Muscle of leg (tissue), 11 donors: Measurements from ENCODE around the gene SLC9A2. TPM values are rescaled to one million over a fixed set of nuclear protein-coding genes. Genes with fewer than 3 reads are reported as not detected.

Experiments used
- DNase-seq: peaks from one replicate; pipeline ENCODE4 v3.0.0; 2013
- H3K27ac ChIP-seq: one replicate; pipeline ENCODE4 v1.5.1; 2013; ENCODE audit warnings: mild to moderate bottlenecking, low read length, control low read depth
- H3K27me3 ChIP-seq: one replicate; pipeline ENCODE4 v1.6.1; 2013; ENCODE audit warnings: low read length; ENCODE audit not compliant: control insufficient read depth, insufficient read depth
- H3K36me3 ChIP-seq: one replicate; pipeline ENCODE4 v1.6.1; 2013; ENCODE audit warnings: low read length; ENCODE audit not compliant: control insufficient read depth, insufficient read depth
- H3K4me1 ChIP-seq: one replicate; pipeline ENCODE4 v1.6.1; 2013; ENCODE audit warnings: low read length; ENCODE audit not compliant: control insufficient read depth, insufficient read depth
- H3K4me3 ChIP-seq: one replicate; pipeline ENCODE4 v1.5.1; 2013; ENCODE audit warnings: low read length, control low read depth
- H3K9me3 ChIP-seq: replicated peaks from 2 replicates; pipeline ENCODE4 v1.6.1; 2013; ENCODE audit warnings: low read depth, low read length; ENCODE audit not compliant: control insufficient read depth
- WGBS: methylation state at CpG from one replicate; pipeline ENCODE4 v1.1.5; 2013; ENCODE audit warnings: missing lambda C conversion rate; ENCODE audit not compliant: insufficient coverage; 5-methylcytosine and 5-hydroxymethylcytosine counted together
- polyA plus RNA-seq, 8 donors: library from polyadenylated mRNA; unstranded; fragments of 120-200 nt; gene quantifications; one replicate each; pipeline versions ENCODE4 v1.2.1 to v1.2.3, GENCODE V29; 2013; ENCODE audit warnings: inconsistent platforms in 1 of 8, low replicate concordance in 1 of 8; ENCODE audit not compliant: insufficient read length in 8 of 8, insufficient read depth in 1 of 8
- total RNA-seq: library from RNA; stranded (reverse); fragments of 120-200 nt; gene quantifications from one replicate; pipeline ENCODE4 v1.2.4, GENCODE V29; 2013

The SLC9A2 gene
- total and polyA plus RNA-seq, 9 donors: 0.34 to 2.9 (median 1.2) TPM

- Histone ChIP-seq H3K36me3 (no peaks in the 10 kb centered on the region), H3K27ac (no peak overlapping the region), H3K27me3 (no peaks in the 10 kb centered on the region), H3K4me3 (no peak overlapping the region), H3K4me1 (no peaks in the 10 kb centered on the region), H3K9me3 (no peaks in the 10 kb centered on the region)
- 100% methylated on average over 1 of the region's 2 CpGs for WGBS
- DNase-seq: no peak
Measured at GRCh38 chr2:102667072-102667471, 47.7 kb downstream of the SLC9A2 start.

- no peaks in the 10 kb centered on the region for H3K4me1 ChIP-seq
- H3K27ac ChIP-seq: no peak overlapping the region
- no peaks in the 10 kb centered on the region for H3K36me3 ChIP-seq
- DNase-seq: no peak
- no CpG with 5 or more reads among the region's 4 CpGs for WGBS
- H3K9me3 ChIP-seq: no peaks in the 10 kb centered on the region
- no peak overlapping the region for H3K4me3 ChIP-seq
- H3K27me3 ChIP-seq: no peaks in the 10 kb centered on the region
Measured at GRCh38 chr2:102668171-102668570, 48.8 kb downstream of the SLC9A2 start.

GRCh38 chr2:102669401-102669800 is 50.0 kb downstream of the SLC9A2 start:
- Histone ChIP-seq H3K36me3 (no peaks in the 10 kb centered on the region), H3K9me3 (no peaks in the 10 kb centered on the region), H3K4me3 (no peak overlapping the region), H3K4me1 (no peaks in the 10 kb centered on the region), H3K27me3 (no peaks in the 10 kb centered on the region), H3K27ac (no peak overlapping the region)
- DNase-seq: no peak
- 80% methylated on average over 1 of the region's 1 CpG for WGBS

- Histone ChIP-seq H3K4me1 (no peaks in the 10 kb centered on the region), H3K9me3 (no peaks in the 10 kb centered on the region), H3K27ac (no peak overlapping the region), H3K27me3 (no peaks in the 10 kb centered on the region), H3K36me3 (no peaks in the 10 kb centered on the region), H3K4me3 (no peak overlapping the region)
- 100% methylated on average over 1 of the region's 4 CpGs for WGBS
- DNase-seq: no peak
Measured at GRCh38 chr2:102672107-102672776, 52.9 kb downstream of the SLC9A2 start.

- DNase-seq: no peak
- no peak overlapping the region for H3K27ac ChIP-seq
- no peaks in the 10 kb centered on the region for H3K4me1 ChIP-seq
- no peaks in the 10 kb centered on the region for H3K27me3 ChIP-seq
- H3K4me3 ChIP-seq: no peak overlapping the region
- H3K36me3 ChIP-seq: no peaks in the 10 kb centered on the region
- no peaks in the 10 kb centered on the region for H3K9me3 ChIP-seq
- WGBS: 80% methylated on average over 1 of the region's 2 CpGs
Measured at GRCh38 chr2:102674370-102674769, 55.0 kb downstream of the SLC9A2 start.

- Histone ChIP-seq H3K9me3 (no peaks in the 10 kb centered on the region), H3K4me3 (no peak overlapping the region), H3K4me1 (no peaks in the 10 kb centered on the region), H3K27me3 (no peaks in the 10 kb centered on the region), H3K36me3 (no peaks in the 10 kb centered on the region), H3K27ac (no peak overlapping the region)
- WGBS: 94% methylated on average over 4 of the region's 4 CpGs
- DNase-seq: no peak
Measured at GRCh38 chr2:102674836-102675235, 55.5 kb downstream of the SLC9A2 start.

DNA sequence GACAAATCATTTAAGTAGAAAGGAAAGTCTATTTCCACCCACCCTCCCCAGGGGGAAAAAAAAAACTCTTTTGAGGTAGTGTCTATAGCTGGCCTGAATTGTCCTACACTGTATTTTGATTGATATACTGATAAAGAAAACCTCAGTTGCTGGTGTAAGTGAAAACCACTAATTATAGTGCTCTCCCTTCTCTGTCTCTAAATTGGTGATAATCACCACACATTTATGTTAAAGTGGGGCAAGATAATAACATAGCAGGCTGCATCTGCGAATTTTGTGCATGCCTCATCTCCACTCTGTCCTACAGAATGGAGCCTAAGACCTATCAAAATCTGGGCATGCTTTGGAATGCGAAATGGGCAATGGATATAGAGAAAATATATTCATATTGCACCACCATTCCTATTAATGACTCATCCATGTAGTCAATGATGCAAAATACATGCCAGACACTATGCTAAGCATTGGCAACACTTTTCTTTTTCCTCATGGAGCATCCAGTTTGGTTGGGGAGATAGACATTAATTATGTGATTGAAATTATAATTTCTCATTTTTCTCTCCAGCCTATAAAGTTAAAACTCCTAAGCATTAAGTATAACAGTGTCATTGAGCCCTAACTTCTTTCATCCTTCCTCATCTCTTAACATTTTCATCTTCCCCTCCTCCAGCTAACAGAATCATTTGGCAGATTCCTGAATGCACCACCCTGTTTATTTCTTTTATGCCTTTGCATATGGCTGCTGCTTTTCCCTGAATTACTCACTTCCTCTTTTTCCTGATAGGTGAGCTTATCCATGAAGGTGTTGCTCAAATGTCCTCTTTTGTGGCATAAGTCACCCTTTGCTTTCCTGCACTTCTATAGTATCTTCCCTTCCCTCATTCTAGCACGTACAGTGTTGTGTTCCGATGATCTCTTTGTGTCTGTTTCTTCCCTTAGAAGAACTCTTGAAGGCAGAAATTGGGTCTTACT is 58.2 kb downstream of the SLC9A2 start:
- H3K27ac ChIP-seq: no peak overlapping the region
- H3K4me3 ChIP-seq: no peak overlapping the region
- H3K27me3 ChIP-seq: no peaks in the 10 kb centered on the region
- no peak for DNase-seq
- H3K4me1 ChIP-seq: no peaks in the 10 kb centered on the region
- no CpG with 5 or more reads among the region's 4 CpGs for WGBS
- no peaks in the 10 kb centered on the region for H3K9me3 ChIP-seq
- H3K36me3 ChIP-seq: no peaks in the 10 kb centered on the region

DNA sequence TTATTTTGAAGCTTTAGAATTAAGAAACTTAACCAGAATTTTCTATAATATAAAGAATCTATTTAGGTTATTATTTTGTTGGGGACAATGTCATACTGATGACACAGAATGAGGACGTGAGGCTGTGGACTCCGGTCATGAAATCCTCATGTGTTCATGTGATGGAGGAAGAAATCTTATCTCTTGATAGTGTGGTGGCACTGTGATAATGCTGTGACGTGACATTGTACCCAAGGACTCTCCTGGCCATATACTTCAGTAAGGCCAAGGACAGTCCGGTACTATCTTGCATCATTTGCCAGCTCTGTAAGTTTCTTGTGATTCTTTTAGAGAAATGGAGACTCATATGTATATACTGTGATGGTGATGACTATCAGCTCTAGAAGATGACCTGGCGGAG is 59.1 kb downstream of the SLC9A2 start:
- Histone ChIP-seq H3K4me3 (no peak overlapping the region), H3K36me3 (no peaks in the 10 kb centered on the region), H3K9me3 (no peaks in the 10 kb centered on the region), H3K27me3 (no peaks in the 10 kb centered on the region), H3K4me1 (no peaks in the 10 kb centered on the region), H3K27ac (no peak overlapping the region)
- WGBS: 95% methylated on average over 3 of the region's 5 CpGs
- no peak for DNase-seq

- H3K27ac ChIP-seq: no peak overlapping the region
- no peak overlapping the region for H3K4me3 ChIP-seq
- DNase-seq: no peak
- no peaks in the 10 kb centered on the region for H3K27me3 ChIP-seq
- H3K36me3 ChIP-seq: no peaks in the 10 kb centered on the region
- no peaks in the 10 kb centered on the region for H3K4me1 ChIP-seq
- 69% methylated on average over 6 of the region's 11 CpGs for WGBS
- no peaks in the 10 kb centered on the region for H3K9me3 ChIP-seq
Measured at GRCh38 chr2:102686479-102687439, 67.4 kb downstream of the SLC9A2 start.
